ENCODE results near the gene RFTN2.
"Not testable (repeated sequence)": the region's sequence is repeated elsewhere in the genome, so short reads cannot be mapped to it uniquely, and the experiment has no call there.

RFTN2 gene

GRCh38 chr2:197675246-197675645 is at the start of gene RFTN2:
Gene RFTN2, minus strand, starts transcription at chr2:197675587. Its CDS starts 129 bp downstream, at chr2:197675458.
- FAIRE-seq: no peak
- no peak for DNase-seq (ENCODE audit: extremely low spot score, insufficient read length, low read depth)

- FAIRE-seq (no peak), DNase-seq (ENCODE audit: extremely low spot score, insufficient read length, low read depth) (no peak)
Measured at GRCh38 chr2:197717863-197718262, 42.5 kb upstream of the RFTN2 start.

GRCh38 chr2:197713271-197713670 is 37.9 kb upstream of the RFTN2 start:
- no peak for DNase-seq (ENCODE audit: extremely low spot score, insufficient read length, low read depth)
- FAIRE-seq: no peak

GRCh38 chr2:197711578-197711977 is 36.2 kb upstream of the RFTN2 start:
- FAIRE-seq (no peak), DNase-seq (ENCODE audit: extremely low spot score, insufficient read length, low read depth) (no peak)

GRCh38 chr2:197710424-197711042 is 35.1 kb upstream of the RFTN2 start:
- DNase-seq (ENCODE audit: extremely low spot score, insufficient read length, low read depth) (no peak), FAIRE-seq (peak; percentile 83)

- FAIRE-seq; DNase-seq (ENCODE audit: extremely low spot score, insufficient read length, low read depth): not testable (repeated sequence)
Measured at GRCh38 chr2:197709140-197709539, 33.8 kb upstream of the RFTN2 start.

- FAIRE-seq: no peak
- no peak for DNase-seq (ENCODE audit: extremely low spot score, insufficient read length, low read depth)
Measured at GRCh38 chr2:197708331-197708730, 32.9 kb upstream of the RFTN2 start.

- DNase-seq (ENCODE audit: extremely low spot score, insufficient read length, low read depth): no peak
- peak; percentile 82 for FAIRE-seq
Measured at GRCh38 chr2:197707316-197708213, 32.2 kb upstream of the RFTN2 start.

- DNase-seq (ENCODE audit: extremely low spot score, insufficient read length, low read depth) (no peak), FAIRE-seq (no peak)
Measured at GRCh38 chr2:197706839-197707207, 31.4 kb upstream of the RFTN2 start.

GRCh38 chr2:197705912-197706838 is 30.8 kb upstream of the RFTN2 start:
- peak; percentile 51 for FAIRE-seq
- no peak for DNase-seq (ENCODE audit: extremely low spot score, insufficient read length, low read depth)

- FAIRE-seq: peak; percentile 84
Measured at GRCh38 chr2:197705121-197705911, 29.9 kb upstream of the RFTN2 start, which contains the start of gene MARS2. Gene MARS2, plus strand, starts transcription at chr2:197705369. Its CDS starts 37 bp downstream, at chr2:197705406.

GRCh38 chr2:197704434-197705120 is 29.2 kb upstream of the RFTN2 start:
- no peak for DNase-seq (ENCODE audit: extremely low spot score, insufficient read length, low read depth)
- no peak for FAIRE-seq

More at GRCh38 chr2:197705121-197705911, 29.9 kb upstream of the RFTN2 start, which contains the start of gene MARS2:
- DNase-seq (ENCODE audit: extremely low spot score, insufficient read length, low read depth): peak; percentile 90

- no peak for DNase-seq (ENCODE audit: extremely low spot score, insufficient read length, low read depth)
- no peak for FAIRE-seq
Measured at GRCh38 chr2:197700960-197701359, 25.6 kb upstream of the RFTN2 start.

GRCh38 chr2:197699724-197700123 is 24.3 kb upstream of the RFTN2 start:
- not testable (repeated sequence) for DNase-seq (ENCODE audit: extremely low spot score, insufficient read length, low read depth); FAIRE-seq

- FAIRE-seq; DNase-seq (ENCODE audit: extremely low spot score, insufficient read length, low read depth): not testable (repeated sequence)
Measured at GRCh38 chr2:197696571-197696970, 21.2 kb upstream of the RFTN2 start.

GRCh38 chr2:197695971-197696370 is 20.6 kb upstream of the RFTN2 start:
- DNase-seq (ENCODE audit: extremely low spot score, insufficient read length, low read depth): not testable (repeated sequence)

GRCh38 chr2:197695206-197695605 is 19.8 kb upstream of the RFTN2 start:
- not testable (repeated sequence) for DNase-seq (ENCODE audit: extremely low spot score, insufficient read length, low read depth); FAIRE-seq

More at GRCh38 chr2:197695971-197696370, 20.6 kb upstream of the RFTN2 start:
- not testable (repeated sequence) for FAIRE-seq

GRCh38 chr2:197677483-197677882 is 2.1 kb upstream of the RFTN2 start:
- DNase-seq (ENCODE audit: extremely low spot score, insufficient read length, low read depth) (no peak), FAIRE-seq (no peak)

GRCh38 chr2:197677056-197677455 is 1.7 kb upstream of the RFTN2 start:
- no peak for DNase-seq (ENCODE audit: extremely low spot score, insufficient read length, low read depth)
- FAIRE-seq: no peak
